COR-L47 (cell line): Measurements from ENCODE around the gene TMEM126A.

Source experiments
- DNase-seq: peaks from one replicate; lab custom pipeline; 2025; lab: John Stamatoyannopoulos, UW

Gene TMEM126A

GRCh38 chr11:85695546-85695945 is 47.8 kb downstream of the TMEM126A start:
- no peak for DNase-seq

DNA sequence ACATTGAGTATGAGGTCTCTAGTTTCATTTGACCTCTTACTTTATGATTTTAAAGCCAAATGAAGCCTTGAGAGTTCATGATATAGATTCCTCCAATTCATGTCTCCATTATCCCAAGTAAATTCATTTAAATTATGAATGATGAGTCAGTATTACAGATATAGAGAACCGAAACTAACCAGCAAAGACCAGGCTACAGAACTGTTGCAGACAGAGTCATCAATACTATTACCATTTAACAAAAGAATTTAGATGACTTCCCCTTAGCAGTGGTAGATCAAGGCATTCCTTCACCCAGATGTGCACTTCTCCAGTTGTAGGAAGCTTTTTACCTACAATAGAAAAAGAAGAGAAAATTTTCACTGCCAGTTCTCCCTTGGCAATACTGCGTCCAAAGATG is 50.0 kb downstream of the TMEM126A start:
- no peak for DNase-seq

DNA sequence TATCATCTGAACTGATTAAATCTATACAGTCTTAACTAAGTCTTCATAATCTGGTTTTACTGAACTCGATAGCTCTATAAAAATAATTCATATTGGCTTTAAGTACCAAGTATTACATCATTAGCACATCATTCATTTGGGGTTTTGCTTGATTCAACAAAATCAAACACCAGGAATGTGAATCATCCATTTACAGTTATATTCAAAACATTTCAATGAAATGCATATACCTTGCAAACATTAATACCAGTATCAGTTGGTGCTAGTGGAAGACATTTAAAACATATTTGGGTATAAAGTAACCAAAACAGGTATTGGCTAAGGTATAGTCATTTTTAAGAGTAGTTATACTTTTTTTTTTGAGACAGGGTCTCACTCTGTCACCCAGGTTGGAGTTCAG is 50.4 kb downstream of the TMEM126A start:
- DNase-seq, result no peak

DNA sequence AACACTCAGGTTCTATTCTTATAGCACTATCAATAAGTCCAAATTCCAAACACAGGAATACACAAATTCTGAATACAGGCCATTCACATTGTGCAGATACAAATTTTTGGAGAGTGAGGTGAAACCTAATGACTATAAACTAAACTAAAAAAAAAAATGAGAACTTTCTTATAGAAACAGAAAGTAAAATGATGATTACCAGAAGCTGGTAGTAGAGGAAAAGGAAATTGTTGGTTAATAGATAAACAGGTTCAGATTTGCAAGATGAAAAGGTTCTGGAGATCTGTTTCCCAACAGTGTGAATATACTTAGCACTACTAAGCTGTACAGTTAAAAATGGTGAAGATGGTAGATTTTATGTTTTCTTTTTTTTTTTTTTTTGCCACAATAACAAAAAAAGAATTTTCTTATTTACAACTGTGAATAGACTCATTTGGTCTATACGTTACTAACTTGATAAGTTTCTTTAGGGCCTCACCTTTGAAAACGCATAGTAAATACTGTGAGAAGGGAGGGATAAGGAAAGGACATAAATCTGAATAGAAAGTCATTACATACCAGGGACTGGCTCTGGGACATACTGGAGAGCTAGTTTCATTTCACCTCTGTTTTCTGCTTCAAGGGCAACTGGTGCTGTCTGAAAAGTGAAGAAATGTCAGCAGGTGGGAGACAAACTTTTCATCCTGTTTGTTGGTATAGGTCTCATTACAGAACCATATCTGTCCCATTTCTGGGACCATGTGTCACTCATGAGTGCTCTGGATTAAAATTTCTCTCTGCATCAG is 52.4 kb downstream of the TMEM126A start:
- DNase-seq, result no peak

GRCh38 chr11:85704967-85705366 is 57.2 kb downstream of the TMEM126A start:
- no peak for DNase-seq

DNA sequence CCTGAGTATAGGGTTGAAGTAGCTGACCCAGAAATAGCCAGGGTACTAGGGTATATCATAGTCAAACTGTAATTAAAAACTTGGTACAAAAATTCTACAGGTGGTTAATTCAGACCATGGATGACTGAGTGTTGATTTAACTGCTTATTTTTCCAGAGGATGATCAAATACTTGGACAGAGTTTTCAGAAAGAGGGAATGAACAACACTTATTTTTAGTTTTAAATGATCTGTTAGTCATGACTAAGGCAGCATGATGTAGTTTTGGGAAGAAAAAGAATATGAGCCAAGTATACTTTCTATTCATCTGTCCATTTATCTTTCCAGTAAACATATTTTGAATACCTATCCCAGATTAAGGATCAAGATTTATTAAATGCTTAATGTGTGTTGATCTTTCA is 58.0 kb downstream of the TMEM126A start:
- DNase-seq, result no peak
